Prostate gland (tissue), 2 donors: ENCODE data around the gene BLVRB.

Experiments
- CTCF ChIP-seq, 4 experiments: fragments of 200-600 bp in 2 of 4; fragments of 450-650 bp in 2 of 4; sonication (generic) in 2 of 4; IDR thresholded peaks; 1 replicate in 3 of 4; 2 replicates in 1 of 4; pipeline ENCODE4 v1.5.1; 2016 to 2019; ENCODE audit warnings: antibody characterized with exemption in 4 of 4, mild to moderate bottlenecking in 2 of 4, moderate library complexity in 2 of 4
- POLR2A ChIP-seq: fragments of 450-650 bp; IDR thresholded peaks from one replicate; pipeline ENCODE4 v1.6.1; 2016; ENCODE audit warnings: antibody characterized with exemption, mild to moderate bottlenecking
- POLR2AphosphoS5 ChIP-seq: sonication (generic); formaldehyde crosslinking; IDR thresholded peaks from one replicate; pipeline ENCODE4 v1.6.1; 2017; ENCODE audit warnings: antibody characterized with exemption

GRCh38 chr19:40474737-40475136 lies 9.2 kb upstream of the BLVRB start:
- TF ChIP-seq CTCF (IDR thresholded peaks at IDR 0.05) (no peak), POLR2AphosphoS5 (no peak), POLR2A (no peak)
